Endothelial cell (in vitro differentiated cells): ENCODE measurements around the gene CMAS. TPM values are rescaled to one million over a fixed set of nuclear protein-coding genes. Genes with fewer than 3 reads are reported as not detected.

ENCODE experiments used
- DNase-seq: peaks from one replicate; pipeline ENCODE4 v3.0.0; 2021; ENCODE audit warnings: low spot score
- H3K27ac Mint-ChIP-seq: one replicate; pipeline ENCODE4 v1.8.0; 2021; ENCODE audit warnings: mixed read lengths, inconsistent platforms; ENCODE audit not compliant: unreplicated experiment
- H3K27me3 Mint-ChIP-seq: one replicate; pipeline ENCODE4 v1.8.0; 2021; ENCODE audit warnings: mild to moderate bottlenecking, moderate library complexity, mixed read lengths, inconsistent platforms; ENCODE audit not compliant: unreplicated experiment
- H3K36me3 Mint-ChIP-seq: one replicate; pipeline ENCODE4 v1.8.0; 2021; ENCODE audit warnings: mild to moderate bottlenecking, low read depth, mixed read lengths, inconsistent platforms; ENCODE audit not compliant: unreplicated experiment
- H3K4me1 Mint-ChIP-seq: one replicate; pipeline ENCODE4 v1.8.0; 2021; ENCODE audit warnings: mild to moderate bottlenecking, mixed read lengths, inconsistent platforms; ENCODE audit not compliant: unreplicated experiment
- H3K4me3 Mint-ChIP-seq: one replicate; pipeline ENCODE4 v1.8.0; 2021; ENCODE audit warnings: mild to moderate bottlenecking, mixed read lengths, inconsistent platforms; ENCODE audit not compliant: unreplicated experiment
- H3K9me3 Mint-ChIP-seq: one replicate; pipeline ENCODE4 v1.8.0; 2021; ENCODE audit warnings: mixed read lengths, inconsistent platforms; ENCODE audit not compliant: unreplicated experiment
- total RNA-seq: library from RNA; stranded (reverse); fragmentation: NEBNext Ultra II Directional; extraction: Animal tissue kit (Norgen Biotek cat#: 25700); gene quantifications from one replicate; pipeline ENCODE4 v1.2.1, GENCODE V29; 2021; ENCODE audit not compliant: unreplicated experiment
- TF ChIP-seq, protein P1 (sequence below): fragments of 200-600 bp; sonication (generic); IDR thresholded peaks from one replicate; pipeline ENCODE4 v1.5.0; 2021; ENCODE audit warnings: antibody characterized with exemption; ENCODE audit not compliant: unreplicated experiment

Gene CMAS
- total RNA-seq, 1 donor from 2014 or later, result 26.5 TPM

DNA sequence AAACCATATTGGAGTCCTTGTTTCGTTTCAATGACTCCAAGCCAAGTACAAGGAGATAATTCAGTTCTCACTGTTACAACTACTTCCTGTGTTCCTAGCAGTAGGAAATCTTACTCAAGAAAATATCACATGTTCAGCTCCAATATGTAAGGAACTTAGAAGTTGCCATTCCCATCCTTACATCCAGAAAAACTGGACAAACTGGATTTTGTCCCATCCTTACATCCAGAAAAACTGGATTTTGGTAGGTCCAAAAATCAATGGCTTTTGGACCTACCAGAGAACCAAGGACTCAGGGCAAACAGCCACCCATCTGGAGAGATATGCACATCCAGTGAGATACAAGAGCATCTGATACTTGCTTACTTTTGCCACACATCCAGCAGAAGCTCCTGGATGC lies 23.8 kb downstream of the CMAS start:
- TF ChIP-seq, protein P1, sequence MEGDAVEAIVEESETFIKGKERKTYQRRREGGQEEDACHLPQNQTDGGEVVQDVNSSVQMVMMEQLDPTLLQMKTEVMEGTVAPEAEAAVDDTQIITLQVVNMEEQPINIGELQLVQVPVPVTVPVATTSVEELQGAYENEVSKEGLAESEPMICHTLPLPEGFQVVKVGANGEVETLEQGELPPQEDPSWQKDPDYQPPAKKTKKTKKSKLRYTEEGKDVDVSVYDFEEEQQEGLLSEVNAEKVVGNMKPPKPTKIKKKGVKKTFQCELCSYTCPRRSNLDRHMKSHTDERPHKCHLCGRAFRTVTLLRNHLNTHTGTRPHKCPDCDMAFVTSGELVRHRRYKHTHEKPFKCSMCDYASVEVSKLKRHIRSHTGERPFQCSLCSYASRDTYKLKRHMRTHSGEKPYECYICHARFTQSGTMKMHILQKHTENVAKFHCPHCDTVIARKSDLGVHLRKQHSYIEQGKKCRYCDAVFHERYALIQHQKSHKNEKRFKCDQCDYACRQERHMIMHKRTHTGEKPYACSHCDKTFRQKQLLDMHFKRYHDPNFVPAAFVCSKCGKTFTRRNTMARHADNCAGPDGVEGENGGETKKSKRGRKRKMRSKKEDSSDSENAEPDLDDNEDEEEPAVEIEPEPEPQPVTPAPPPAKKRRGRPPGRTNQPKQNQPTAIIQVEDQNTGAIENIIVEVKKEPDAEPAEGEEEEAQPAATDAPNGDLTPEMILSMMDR, result no peak
- H3K27ac Mint-ChIP-seq, result no peak overlapping the region
- H3K4me3 Mint-ChIP-seq, result no peak overlapping the region
- DNase-seq, result no peak
- H3K27me3 Mint-ChIP-seq, result no peaks in the 10 kb centered on the region
- H3K4me1 Mint-ChIP-seq, result no peaks in the 10 kb centered on the region
- H3K36me3 Mint-ChIP-seq, result peaks cover 16% of the 10 kb centered on the region
- no peaks in the 10 kb centered on the region for H3K9me3 Mint-ChIP-seq

DNA sequence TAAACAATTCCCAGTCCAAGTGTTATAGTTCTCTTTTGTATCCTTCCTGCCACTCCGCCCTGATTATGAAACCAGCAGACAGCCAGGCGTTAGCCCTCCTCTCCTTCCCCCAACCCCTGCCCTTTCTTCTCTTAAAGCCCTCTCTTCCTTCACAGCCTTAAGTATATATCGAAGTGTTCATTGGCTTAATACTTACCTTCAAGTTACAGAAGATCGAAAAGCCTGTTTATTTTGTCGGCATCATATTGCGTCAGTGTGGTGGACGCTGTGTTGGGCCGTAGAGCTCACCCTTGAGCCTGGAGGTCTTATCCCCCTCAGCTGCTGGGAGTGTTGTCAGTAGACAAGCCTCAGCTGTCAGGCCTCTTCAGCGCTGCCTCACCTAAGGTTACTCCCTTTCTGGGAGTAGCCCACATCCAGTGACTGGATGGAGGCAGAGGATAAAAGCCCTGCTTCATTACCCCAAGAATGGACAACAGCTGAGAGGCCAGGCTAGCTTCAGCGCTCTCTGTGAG lies 36.2 kb downstream of the CMAS start:
- Mint-ChIP-seq H3K9me3 (no peaks in the 10 kb centered on the region), H3K4me3 (no peak overlapping the region), H3K4me1 (no peaks in the 10 kb centered on the region), H3K27me3 (no peaks in the 10 kb centered on the region), H3K27ac (no peak overlapping the region), H3K36me3 (no peaks in the 10 kb centered on the region)
- TF ChIP-seq, protein P1, result no peak
- DNase-seq, result no peak

DNA sequence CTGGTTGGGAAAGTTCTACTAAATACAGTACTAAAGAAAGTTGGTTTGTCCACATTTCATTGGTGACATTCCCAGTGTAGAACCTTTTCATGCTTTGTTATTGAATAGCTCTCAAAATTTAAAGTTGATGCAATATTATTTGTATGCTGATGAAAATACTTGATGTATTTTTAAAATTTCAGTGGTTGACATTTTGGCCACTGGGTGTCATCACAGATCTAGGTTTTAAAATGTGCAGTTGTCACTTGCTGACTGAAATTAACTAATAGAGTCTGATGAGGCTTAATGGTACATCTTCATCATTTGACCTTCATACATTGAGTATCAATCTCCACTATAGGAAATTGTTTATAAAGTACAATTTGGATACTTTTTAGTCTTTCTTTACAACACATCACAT lies 37.1 kb downstream of the CMAS start:
- DNase-seq, result no peak
- TF ChIP-seq, protein P1, result peak; percentile 51
- Mint-ChIP-seq H3K27ac (no peak overlapping the region), H3K4me1 (no peaks in the 10 kb centered on the region), H3K27me3 (no peaks in the 10 kb centered on the region), H3K4me3 (no peak overlapping the region), H3K36me3 (no peaks in the 10 kb centered on the region), H3K9me3 (no peaks in the 10 kb centered on the region)

DNA sequence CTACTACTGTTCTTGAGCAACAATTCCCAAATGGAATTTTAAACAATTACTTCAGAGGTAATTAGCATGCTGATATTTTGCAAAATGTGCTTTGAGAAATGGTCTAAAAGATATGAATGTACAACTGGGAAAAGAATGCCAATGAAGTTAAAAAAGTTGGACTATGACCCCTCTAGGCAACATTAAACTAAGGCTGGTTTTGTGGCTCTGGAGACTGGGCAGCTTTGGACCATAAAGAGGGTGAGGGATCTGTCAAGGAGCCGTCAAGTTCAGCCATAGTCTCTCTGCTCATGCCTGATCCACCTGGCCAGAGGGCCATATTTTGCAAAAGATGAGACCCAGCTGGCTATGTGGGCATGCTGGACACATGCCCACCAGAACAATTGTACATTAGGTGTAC lies 38.8 kb downstream of the CMAS start:
- Mint-ChIP-seq H3K36me3 (no peaks in the 10 kb centered on the region), H3K9me3 (no peaks in the 10 kb centered on the region), H3K4me1 (no peaks in the 10 kb centered on the region), H3K27me3 (no peaks in the 10 kb centered on the region), H3K4me3 (no peak overlapping the region), H3K27ac (no peak overlapping the region)
- DNase-seq, result no peak
- TF ChIP-seq, protein P1, result no peak

DNA sequence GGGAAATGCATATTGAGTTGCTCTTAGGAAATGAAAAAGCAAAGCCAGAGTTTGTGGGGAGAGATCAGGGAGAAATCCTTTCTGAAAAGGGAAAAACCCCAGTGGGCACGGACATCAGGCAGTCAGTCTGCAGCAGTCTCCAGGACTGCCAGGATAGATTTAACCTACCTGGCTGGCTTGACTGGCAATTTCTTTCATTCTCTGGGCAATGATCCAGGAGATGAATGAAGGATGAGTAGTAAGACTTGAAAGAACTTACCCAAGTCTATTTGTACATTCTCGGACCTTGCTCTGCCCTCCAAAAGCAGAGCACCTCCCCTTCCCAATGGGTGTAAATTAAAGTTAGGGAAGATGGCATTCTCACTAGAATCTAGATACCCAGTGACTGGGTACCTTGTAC lies 42.9 kb downstream of the CMAS start:
- H3K36me3 Mint-ChIP-seq, result no peaks in the 10 kb centered on the region
- TF ChIP-seq, protein P1, result no peak
- no peaks in the 10 kb centered on the region for H3K27me3 Mint-ChIP-seq
- no peak overlapping the region for H3K4me3 Mint-ChIP-seq
- DNase-seq, result no peak
- no peaks in the 10 kb centered on the region for H3K4me1 Mint-ChIP-seq
- no peak overlapping the region for H3K27ac Mint-ChIP-seq
- H3K9me3 Mint-ChIP-seq, result no peaks in the 10 kb centered on the region
